GM12891 (cell line): ENCODE measurements around the gene KCNN1. TPM values are rescaled to one million over a fixed set of nuclear protein-coding genes. Genes with fewer than 3 reads are reported as not detected.
"Not testable (repeated sequence)": the region's sequence is repeated elsewhere in the genome, so short reads cannot be mapped to it uniquely, and the experiment has no call there.

Experiments used
- DNase-seq: peaks from one replicate; pipeline ENCODE4 v3.0.0; 2011; ENCODE audit warnings: low spot score; ENCODE audit not compliant: insufficient read length
- FAIRE-seq: peaks from 2 replicates; lab custom pipeline; 2011; peaks lifted over from hg19 to GRCh38; lab: Jason Lieb, UNC
- PAX5 ChIP-seq: IDR thresholded peaks from 2 replicates; pipeline ENCODE4 v1.6.1; 2011; ENCODE audit warnings: low read length, moderate library complexity, mild to moderate bottlenecking; ENCODE audit not compliant: insufficient read depth, severe bottlenecking
- POLR2A ChIP-seq: IDR thresholded peaks from 2 replicates; pipeline ENCODE4 v1.6.1; 2011; ENCODE audit warnings: low read depth, low read length, control low read depth
- POLR2AphosphoS5 ChIP-seq: IDR thresholded peaks from 2 replicates; pipeline ENCODE4 v1.6.1; 2011; ENCODE audit warnings: low read depth, low read length, control low read depth
- POU2F2 ChIP-seq: IDR thresholded peaks from 2 replicates; pipeline ENCODE4 v1.6.1; 2011; ENCODE audit warnings: low read depth, mild to moderate bottlenecking, control low read depth, low read length, moderate library complexity
- SPI1 ChIP-seq: IDR thresholded peaks from 2 replicates; pipeline ENCODE4 v1.6.1; 2011; ENCODE audit warnings: low read depth, low read length, control low read depth
- TAF1 ChIP-seq: IDR thresholded peaks from 2 replicates; pipeline ENCODE4 v1.6.1; 2011; ENCODE audit warnings: low read depth, low read length, control low read depth
- polyA plus RNA-seq: library from polyadenylated mRNA; unstranded; fragments of >200 nt; gene quantifications from one replicate; pipeline ENCODE4 v1.2.1, GENCODE V29; 2012; ENCODE audit warnings: low read depth, missing spikeins, inconsistent platforms; ENCODE audit not compliant: missing spikeins

KCNN1 gene
- 2.6 TPM for polyA plus RNA-seq

GRCh38 chr19:17966550-17967256 lies at the start of gene KCNN1:
KCNN1 (plus strand) TSS chr19:17967107; CDS start chr19:17973889, 6,782 bp downstream.
- FAIRE-seq: no peak
- no peak for DNase-seq
- no peak for TF ChIP-seq SPI1
- TF ChIP-seq POU2F2: no peak
- TF ChIP-seq POLR2A: no peak
- no peak for TF ChIP-seq TAF1
- no peak for TF ChIP-seq POLR2AphosphoS5
- no peak for TF ChIP-seq PAX5

DNA sequence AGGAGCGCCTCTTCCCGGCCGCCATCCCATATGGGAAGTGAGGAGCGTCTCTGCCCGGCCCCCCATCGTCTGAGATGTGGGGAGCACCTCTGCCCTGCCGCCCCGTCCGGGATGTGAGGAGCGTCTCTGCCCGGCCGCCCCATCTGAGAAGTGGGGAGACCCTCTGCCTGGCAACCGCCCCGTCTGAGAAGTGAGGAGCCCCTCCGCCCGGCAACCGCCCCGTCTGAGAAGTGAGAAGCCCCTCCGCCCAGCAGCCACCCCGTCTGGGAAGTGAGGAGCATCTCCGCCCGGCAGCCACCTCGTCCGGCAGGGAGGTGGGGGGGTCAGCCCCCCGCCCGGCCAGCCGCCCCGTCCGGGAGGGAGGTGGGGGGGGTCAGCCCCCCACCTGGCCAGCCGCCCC lies 48.8 kb upstream of the KCNN1 start:
- not testable (repeated sequence) for FAIRE-seq, DNase-seq

GRCh38 chr19:17919122-17919521 lies 47.8 kb upstream of the KCNN1 start:
- not testable (repeated sequence) for DNase-seq, FAIRE-seq

GRCh38 chr19:17920527-17920926 lies 46.4 kb upstream of the KCNN1 start:
- no peak for FAIRE-seq
- no peak for TF ChIP-seq SPI1
- TF ChIP-seq PAX5: no peak
- no peak for TF ChIP-seq POLR2A
- no peak for DNase-seq

DNA sequence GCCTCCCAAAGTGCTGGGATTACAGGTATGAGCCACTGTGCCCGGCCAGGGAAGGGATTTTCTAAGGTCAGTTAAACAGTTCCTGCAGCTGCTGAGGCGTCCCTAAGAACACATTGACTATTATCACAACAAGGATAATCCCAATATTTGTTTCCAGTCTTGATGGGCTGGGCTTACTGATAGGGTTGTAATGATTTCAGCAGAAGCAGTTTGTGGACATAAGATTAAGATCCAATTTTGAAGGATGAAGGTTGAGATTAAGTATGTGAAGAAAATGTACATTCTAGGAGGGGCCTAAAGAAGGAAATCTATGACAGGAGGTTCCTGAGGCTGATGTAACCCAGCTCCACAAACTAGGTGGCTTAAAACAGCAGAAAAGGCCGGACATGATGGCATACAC lies 44.8 kb upstream of the KCNN1 start:
- FAIRE-seq: no peak

DNA sequence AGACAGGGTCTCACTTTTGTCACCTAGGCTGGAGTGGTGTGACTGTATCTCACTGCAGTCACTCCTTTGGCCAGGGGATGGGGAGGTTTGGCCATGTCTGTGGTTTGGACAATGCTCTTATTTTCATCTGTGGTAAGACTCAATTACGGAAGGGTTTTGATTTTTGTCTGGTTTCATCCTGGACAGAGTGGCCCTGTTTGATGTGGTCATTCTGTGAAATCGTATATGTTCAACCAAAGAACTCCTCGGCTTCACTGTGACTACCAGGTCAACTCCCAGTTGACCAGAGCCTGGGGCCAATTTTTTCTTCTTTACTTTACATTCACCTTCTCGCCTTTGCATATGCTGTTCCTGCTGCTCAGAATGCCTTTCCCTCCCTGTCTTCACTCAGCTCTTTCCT lies 40.9 kb upstream of the KCNN1 start:
- no peak for FAIRE-seq
- no peak for DNase-seq
- no peak for TF ChIP-seq POU2F2
- TF ChIP-seq POLR2A: no peak
- no peak for TF ChIP-seq PAX5
- no peak for TF ChIP-seq SPI1
- TF ChIP-seq POLR2AphosphoS5: no peak
- no peak for TF ChIP-seq TAF1

More for the DNA sequence above, 44.8 kb upstream of the KCNN1 start:
- no peak for DNase-seq
- TF ChIP-seq TAF1 (no peak), POU2F2 (no peak), POLR2A (no peak), POLR2AphosphoS5 (no peak), SPI1 (no peak)

DNA sequence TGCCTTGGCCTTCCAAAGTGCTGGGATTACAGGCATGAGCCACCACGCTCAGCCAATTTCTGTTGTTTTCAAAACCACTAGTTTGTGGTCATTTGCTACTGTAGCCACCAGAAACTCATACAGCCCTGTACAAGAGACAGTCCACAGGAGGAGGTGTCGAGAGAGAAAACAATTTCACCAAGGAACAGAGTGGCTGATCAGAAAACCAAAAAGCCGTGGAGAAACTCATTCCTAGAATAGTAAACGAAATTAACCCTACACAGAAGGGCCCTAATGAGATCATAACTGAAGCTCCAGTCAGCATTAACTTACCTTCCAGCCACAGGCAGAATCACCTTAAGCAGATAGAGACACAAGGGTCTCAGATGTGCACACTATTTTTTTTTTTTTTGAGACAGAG lies 37.9 kb upstream of the KCNN1 start:
- TF ChIP-seq POLR2A (no peak), SPI1 (no peak), POLR2AphosphoS5 (no peak), TAF1 (no peak), PAX5 (no peak)
- DNase-seq: no peak
- FAIRE-seq: peak; percentile 45

- FAIRE-seq (peak; percentile 33), DNase-seq (no peak)
- TF ChIP-seq POLR2AphosphoS5 (no peak), SPI1 (no peak), TAF1 (no peak), PAX5 (no peak), POU2F2 (no peak), POLR2A (no peak)
Measured at GRCh38 chr19:17931532-17932191, 35.2 kb upstream of the KCNN1 start.

DNA sequence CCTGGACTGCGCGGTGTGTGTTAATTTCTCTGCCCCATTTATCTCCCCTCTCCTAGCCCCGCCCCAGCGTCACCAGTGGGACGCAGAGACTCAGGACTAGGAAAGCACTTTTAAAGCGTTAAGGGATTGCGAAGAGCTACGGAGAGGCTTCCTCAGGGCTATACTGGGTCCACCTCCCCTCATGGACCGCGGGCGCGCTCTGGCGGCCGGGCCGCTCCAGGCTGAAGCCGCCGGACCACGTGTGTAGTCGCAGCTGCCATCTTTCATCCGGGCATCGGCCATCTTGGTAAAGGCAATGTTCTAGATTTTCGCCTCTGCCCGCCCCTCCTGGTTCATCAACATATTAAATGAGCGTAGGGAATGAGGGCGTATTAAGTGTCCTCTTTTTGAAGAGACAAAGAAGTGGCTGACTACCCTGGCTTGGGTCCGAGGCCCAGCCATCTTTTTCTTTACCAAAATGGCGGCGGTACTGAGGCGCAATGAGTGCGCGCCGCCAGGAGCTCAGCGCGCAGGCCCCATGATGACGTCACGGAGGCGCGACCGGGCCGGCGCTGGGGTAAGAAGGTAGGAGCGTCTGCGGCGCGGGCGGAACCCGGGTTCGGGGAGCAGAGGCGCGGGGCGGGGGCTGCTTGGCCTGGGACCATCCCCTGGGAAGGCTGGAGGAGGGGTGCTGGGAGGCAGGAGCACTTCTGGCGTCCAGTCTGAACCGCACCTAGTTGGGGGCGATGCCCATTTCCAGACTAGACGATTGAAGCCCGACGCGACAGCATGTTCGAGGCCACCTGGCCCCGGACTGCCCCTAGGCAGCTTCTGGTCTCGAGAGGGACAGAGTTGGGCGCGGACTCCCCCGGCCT lies 34.2 kb upstream of the KCNN1 start, which contains the start of gene CCDC124:
CCDC124 (plus strand) TSS at position 531 of the 854 bp plus-strand sequence. CDS start 3,406 bp downstream, outside the sequence.
- TF ChIP-seq SPI1 (no peak), POU2F2 (peak; percentile 84; the same call in 1 of the 2 replicates), TAF1 (no peak), POLR2A (peak; percentile 53; the same call in 1 of the 2 replicates), PAX5 (peak; percentile 30), POLR2AphosphoS5 (no peak)
- peak; percentile 92 for DNase-seq
- peak; percentile 94 for FAIRE-seq
